Measurements from ENCODE around the gene RBP3. TPM values are rescaled to one million over a fixed set of nuclear protein-coding genes. Genes with fewer than 3 reads are reported as not detected.

The RBP3 gene
- total RNA-seq, 1 donor from 2014 or later: not detected

- Mint-ChIP-seq H3K4me3 (no peak overlapping the region), H3K4me1 (no peaks in the 10 kb centered on the region), H3K27ac (no peak overlapping the region), H3K27me3 (peaks cover 5% of the 10 kb centered on the region), H3K36me3 (ENCODE audit: low read depth) (no peaks in the 10 kb centered on the region), H3K9me3 (peaks cover 4% of the 10 kb centered on the region)
- TF ChIP-seq CTCF (IDR thresholded peaks at IDR 0.05): no peak
- POLR2A ChIA-PET: no interaction called here
- DNase-seq (no peak), ATAC-seq (ENCODE audit: low read depth) (no peak)
- intact Hi-C loops (cut with micrococcal nuclease): no loop called here
- CTCF ChIA-PET: interaction anchor here (1.3 kb wide), 1 partner anchor 9 kb away, joined by 3 read pairs; no protein-coding TSS in a partner anchor
Observed at GRCh38 chr10:47331491-47331890, 16.7 kb upstream of the RBP3 start.

GRCh38 chr10:47331954-47332353, 16.2 kb upstream of the RBP3 start:
- ChIA-PET POLR2A (no interaction called here), CTCF (interaction anchor here (1.3 kb wide), 1 partner anchor 9 kb away, joined by 3 read pairs; no protein-coding TSS in a partner anchor)
- no peak for TF ChIP-seq CTCF (IDR thresholded peaks at IDR 0.05)
- Mint-ChIP-seq H3K4me3 (no peak overlapping the region), H3K36me3 (ENCODE audit: low read depth) (no peaks in the 10 kb centered on the region), H3K4me1 (no peaks in the 10 kb centered on the region), H3K27ac (no peak overlapping the region), H3K9me3 (peaks cover 4% of the 10 kb centered on the region), H3K27me3 (peaks cover 5% of the 10 kb centered on the region)
- ATAC-seq (ENCODE audit: low read depth): no peak
- no peak for DNase-seq
- intact Hi-C loops (cut with micrococcal nuclease): no loop called here

- TF ChIP-seq CTCF (IDR thresholded peaks at IDR 0.05): no peak
- Mint-ChIP-seq H3K36me3 (ENCODE audit: low read depth) (no peaks in the 10 kb centered on the region), H3K4me3 (no peak overlapping the region), H3K27me3 (peaks cover 5% of the 10 kb centered on the region), H3K9me3 (peaks cover 4% of the 10 kb centered on the region), H3K27ac (no peak overlapping the region), H3K4me1 (no peaks in the 10 kb centered on the region)
- ChIA-PET CTCF (interaction anchor here (1.3 kb wide), 1 partner anchor 8 kb away, joined by 3 read pairs; no protein-coding TSS in a partner anchor), POLR2A (no interaction called here)
- intact Hi-C loops (cut with micrococcal nuclease): no loop called here
- DNase-seq (no peak), ATAC-seq (ENCODE audit: low read depth) (no peak)
Observed at GRCh38 chr10:47332371-47332770, 15.8 kb upstream of the RBP3 start.

GRCh38 chr10:47332946-47333345, 15.2 kb upstream of the RBP3 start:
- CTCF ChIA-PET: interaction anchor here (1.2 to 1.3 kb wide), 2 partner anchors 8 to 286 kb away, joined by 3 read pairs; no protein-coding TSS in a partner anchor
- POLR2A ChIA-PET: no interaction called here

GRCh38 chr10:47333532-47333931, 14.6 kb upstream of the RBP3 start:
- peaks cover 5% of the 10 kb centered on the region for H3K27me3 Mint-ChIP-seq
- ChIA-PET CTCF (interaction anchor here (1.2 kb wide), 1 partner anchor 286 kb away, joined by 3 read pairs; no protein-coding TSS in a partner anchor), POLR2A (no interaction called here)

More at GRCh38 chr10:47332946-47333345, 15.2 kb upstream of the RBP3 start:
- H3K36me3 Mint-ChIP-seq (ENCODE audit: low read depth): no peaks in the 10 kb centered on the region
- no peak overlapping the region for H3K27ac Mint-ChIP-seq
- ATAC-seq (ENCODE audit: low read depth) (no peak), DNase-seq (no peak)
- intact Hi-C loops (cut with micrococcal nuclease): no loop called here
- no peaks in the 10 kb centered on the region for H3K4me1 Mint-ChIP-seq
- no peak for TF ChIP-seq CTCF (IDR thresholded peaks at IDR 0.05)
- H3K9me3 Mint-ChIP-seq: peaks cover 4% of the 10 kb centered on the region
- H3K4me3 Mint-ChIP-seq: no peak overlapping the region
- peaks cover 5% of the 10 kb centered on the region for H3K27me3 Mint-ChIP-seq

More at GRCh38 chr10:47333532-47333931, 14.6 kb upstream of the RBP3 start:
- Mint-ChIP-seq H3K4me3 (no peak overlapping the region), H3K27ac (no peak overlapping the region), H3K4me1 (no peaks in the 10 kb centered on the region), H3K36me3 (ENCODE audit: low read depth) (no peaks in the 10 kb centered on the region), H3K9me3 (peaks cover under 1% of the 10 kb centered on the region)
- no peak for TF ChIP-seq CTCF (IDR thresholded peaks at IDR 0.05)
- no peak for DNase-seq
- intact Hi-C loops (cut with micrococcal nuclease): no loop called here
- no peak for ATAC-seq (ENCODE audit: low read depth)
